ENCODE measurements around the gene L1TD1. TPM values are rescaled to one million over a fixed set of nuclear protein-coding genes. Genes with fewer than 3 reads are reported as not detected.

The L1TD1 gene
- total and polyA plus RNA-seq, 2 donors (not counting 3 experiments of a cell fraction or from before 2014, with no cell fraction given) = 0.01 TPM; not detected in 1

GRCh38 chr1:62207187-62207586, 12.5 kb downstream of the L1TD1 start:
- Histone ChIP-seq H3K79me2 (ENCODE audit: control insufficient read depth, insufficient read depth, low read length) (no peaks in the 10 kb centered on the region), H3K9me1 (replicated peaks; ENCODE audit: control insufficient read depth, extremely low read depth, insufficient read depth, low read length) (no peaks in the 10 kb centered on the region), H2AFZ (ENCODE audit: low read depth, low read length) (no peak overlapping the region), H3K27ac (ENCODE audit: insufficient read depth, low read depth, low read length) (no peak overlapping the region), H3K36me3 (ENCODE audit: control insufficient read depth in 2 of 2, extremely low read depth in 1 of 2, insufficient read depth in 2 of 2, low read length in 2 of 2) (no peaks in the 10 kb centered on the region), H3K4me2 (ENCODE audit: insufficient read depth, low read length) (no peak overlapping the region), H3K9ac (replicated peaks; ENCODE audit: extremely low read depth, insufficient read depth, low read length) (no peak overlapping the region), H3K9me3 (replicated peaks; ENCODE audit: control insufficient read depth, insufficient read depth, low read length) (no peaks in the 10 kb centered on the region), H3K4me1 (ENCODE audit: control insufficient read depth, extremely low read depth, insufficient read depth, low read length) (no peaks in the 10 kb centered on the region), H3K27me3 (ENCODE audit: control insufficient read depth in 2 of 2, insufficient read depth in 2 of 2, low read length in 2 of 2) (no peaks in the 10 kb centered on the region), H4K20me1 (replicated peaks; ENCODE audit: control insufficient read depth, extremely low read depth, insufficient read depth, low read length) (no peaks in the 10 kb centered on the region), H3K4me3 (replicated peaks in 1 of 3; ENCODE audit: insufficient read depth in 1 of 3, low read depth in 1 of 3, low read length in 3 of 3) (no peak overlapping the region)
- CTCF ChIA-PET = no interaction called here
- intact Hi-C loops (cut with micrococcal nuclease) (no loop called here), dilution Hi-C loops (cut with MboI; ENCODE audit: extremely low pct_ligation_motif_present, low sequenced_read_pairs) (no loop called here)
- POLR2A ChIA-PET = no interaction called here
- no peak for FAIRE-seq
- DNase-seq (ENCODE audit: low read depth, low spot score) = no peak
- BruUV-seq (replicated peaks) = no TSS peak
- TF ChIP-seq GATA2 (IDR thresholded peaks at IDR 0.05; ENCODE audit: insufficient read depth, insufficient read length, low read depth, low read length) = no peak
- TF ChIP-seq, protein P1, sequence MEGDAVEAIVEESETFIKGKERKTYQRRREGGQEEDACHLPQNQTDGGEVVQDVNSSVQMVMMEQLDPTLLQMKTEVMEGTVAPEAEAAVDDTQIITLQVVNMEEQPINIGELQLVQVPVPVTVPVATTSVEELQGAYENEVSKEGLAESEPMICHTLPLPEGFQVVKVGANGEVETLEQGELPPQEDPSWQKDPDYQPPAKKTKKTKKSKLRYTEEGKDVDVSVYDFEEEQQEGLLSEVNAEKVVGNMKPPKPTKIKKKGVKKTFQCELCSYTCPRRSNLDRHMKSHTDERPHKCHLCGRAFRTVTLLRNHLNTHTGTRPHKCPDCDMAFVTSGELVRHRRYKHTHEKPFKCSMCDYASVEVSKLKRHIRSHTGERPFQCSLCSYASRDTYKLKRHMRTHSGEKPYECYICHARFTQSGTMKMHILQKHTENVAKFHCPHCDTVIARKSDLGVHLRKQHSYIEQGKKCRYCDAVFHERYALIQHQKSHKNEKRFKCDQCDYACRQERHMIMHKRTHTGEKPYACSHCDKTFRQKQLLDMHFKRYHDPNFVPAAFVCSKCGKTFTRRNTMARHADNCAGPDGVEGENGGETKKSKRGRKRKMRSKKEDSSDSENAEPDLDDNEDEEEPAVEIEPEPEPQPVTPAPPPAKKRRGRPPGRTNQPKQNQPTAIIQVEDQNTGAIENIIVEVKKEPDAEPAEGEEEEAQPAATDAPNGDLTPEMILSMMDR (IDR thresholded peaks at IDR 0.05; ENCODE audit: extremely low read depth in 1 of 2, insufficient read depth in 1 of 2, low read depth in 1 of 2, low read length in 2 of 2) = no peak
- no peak for TF ChIP-seq JUN (IDR thresholded peaks at IDR 0.05; ENCODE audit: borderline replicate concordance, insufficient read depth, insufficient read length, low read depth)
- no peak for TF ChIP-seq MAX (IDR thresholded peaks at IDR 0.05; ENCODE audit: insufficient read depth, insufficient read length)
- no peak for TF ChIP-seq POLR2AphosphoS5 (IDR thresholded peaks at IDR 0.05; ENCODE audit: insufficient read depth, low read depth, low read length)
- TF ChIP-seq POLR2A (IDR thresholded peaks at IDR 0.05; ENCODE audit: low read depth, low read length) = no peak
- TF ChIP-seq EZH2 (IDR thresholded peaks at IDR 0.05; ENCODE audit: borderline replicate concordance, low read depth, low read length, severe bottlenecking) = no peak
